GM18508 (cell line): ENCODE data around the gene EIF3CL.
"Not testable (repeated sequence)": the region's sequence is repeated elsewhere in the genome, so short reads cannot be mapped to it uniquely, and the experiment has no call there.

Experiments
- ATAC-seq: cut with Tn5 transposase; IDR thresholded peaks from one replicate; pipeline ENCODE4 v1.9.1; 2021; ENCODE audit warnings: moderate number of reproducible peaks; ENCODE audit not compliant: insufficient read depth, unreplicated experiment

Gene EIF3CL

DNA sequence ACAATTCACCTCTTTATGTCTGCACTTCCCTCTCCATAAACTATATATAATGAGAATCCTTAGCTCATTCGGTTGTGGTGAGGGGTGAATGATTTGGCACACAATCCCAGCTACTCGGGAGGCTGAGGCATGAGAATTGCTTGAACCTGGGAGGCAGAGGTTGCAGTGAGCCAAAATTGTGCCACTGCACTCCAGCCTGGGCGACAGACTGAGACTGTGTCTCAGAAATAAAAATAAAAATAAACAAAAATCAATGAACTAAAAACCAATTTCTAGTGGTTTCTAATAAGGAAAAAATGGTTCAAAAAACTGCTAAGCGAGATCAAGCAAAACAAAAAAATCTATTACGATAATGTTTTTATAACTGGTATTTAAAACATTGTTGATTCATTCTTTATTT is 40.2 kb downstream of the EIF3CL start, which contains the start of gene NPIPB6:
NPIPB6 (minus strand) TSS at position 101 of the 400 bp plus-strand sequence. CDS start 686 bp downstream, outside the sequence.
- not testable (repeated sequence) for ATAC-seq

DNA sequence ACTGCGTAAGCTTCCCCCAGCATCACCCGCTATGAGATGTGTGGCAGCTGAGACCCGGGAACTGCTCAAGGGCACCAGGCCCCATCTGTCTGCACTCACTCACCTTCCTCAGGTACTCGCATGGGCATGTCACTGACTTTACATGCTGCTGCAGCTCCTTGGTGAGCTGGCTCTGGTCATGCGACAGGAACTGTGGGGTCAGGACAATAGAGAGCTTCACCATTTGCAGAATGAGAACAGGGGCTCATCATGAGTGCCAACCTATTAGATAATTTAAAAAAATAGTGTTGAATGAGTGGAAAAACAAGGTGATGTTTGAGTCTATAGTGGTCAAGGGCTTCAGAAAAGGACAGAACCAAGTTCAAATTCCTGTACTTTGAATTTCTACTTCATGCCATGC is 41.0 kb downstream of the EIF3CL start:
- ATAC-seq: not testable (repeated sequence)

DNA sequence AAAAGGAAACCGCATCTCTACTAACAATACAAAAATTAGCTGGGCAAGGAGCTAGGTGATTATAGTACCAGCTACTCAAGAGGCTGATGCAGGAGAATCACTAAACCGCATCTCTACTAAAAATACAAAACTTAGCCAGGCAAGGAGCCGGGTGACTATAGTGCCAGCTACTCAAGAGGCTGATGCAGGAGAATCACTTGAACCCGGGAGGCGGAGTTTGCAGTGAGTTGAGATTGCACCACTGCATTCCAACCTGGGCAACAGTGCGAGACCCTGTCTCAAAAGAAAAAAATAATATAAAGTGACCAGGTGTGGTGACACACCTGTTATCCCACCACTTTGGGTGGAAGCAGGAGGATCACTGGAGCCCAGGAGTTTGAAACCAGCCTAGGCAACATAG is 65.4 kb downstream of the EIF3CL start:
- not testable (repeated sequence) for ATAC-seq

DNA sequence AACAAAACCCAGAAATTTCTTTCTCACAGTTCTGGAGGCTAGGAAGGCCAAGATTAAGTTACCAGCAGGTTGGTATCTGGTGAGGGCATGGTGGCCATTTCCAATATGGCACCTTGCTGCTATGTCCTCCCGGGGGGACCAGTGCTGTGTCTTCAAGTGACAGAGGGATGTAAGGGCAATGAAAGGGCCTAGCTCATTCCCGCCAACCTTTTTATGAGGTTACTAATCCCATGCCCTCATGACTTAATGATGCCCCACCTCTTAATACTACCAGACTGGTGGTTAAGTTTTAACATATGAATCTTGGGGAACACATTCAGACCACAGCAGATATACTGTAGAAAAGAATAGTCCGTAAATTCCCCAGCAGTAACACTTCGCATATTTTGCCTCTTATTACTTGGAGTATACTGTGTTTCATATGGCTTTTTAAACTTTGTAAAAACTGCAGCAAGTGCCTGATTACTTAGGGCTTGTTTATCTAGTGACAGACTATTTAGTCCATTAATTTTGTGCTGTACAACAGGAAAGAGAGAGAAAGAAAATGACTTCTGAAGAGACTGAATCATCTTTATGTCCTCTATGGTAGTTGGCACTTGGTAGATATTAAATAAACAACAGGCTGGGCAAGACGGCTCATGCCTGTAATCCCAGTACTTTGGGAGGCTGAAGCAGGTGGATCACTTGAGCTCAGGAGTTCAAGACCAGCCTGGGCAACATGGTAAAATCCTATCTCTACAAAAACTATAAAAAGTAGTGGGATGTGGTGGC is 66.5 kb downstream of the EIF3CL start:
- ATAC-seq: not testable (repeated sequence)

DNA sequence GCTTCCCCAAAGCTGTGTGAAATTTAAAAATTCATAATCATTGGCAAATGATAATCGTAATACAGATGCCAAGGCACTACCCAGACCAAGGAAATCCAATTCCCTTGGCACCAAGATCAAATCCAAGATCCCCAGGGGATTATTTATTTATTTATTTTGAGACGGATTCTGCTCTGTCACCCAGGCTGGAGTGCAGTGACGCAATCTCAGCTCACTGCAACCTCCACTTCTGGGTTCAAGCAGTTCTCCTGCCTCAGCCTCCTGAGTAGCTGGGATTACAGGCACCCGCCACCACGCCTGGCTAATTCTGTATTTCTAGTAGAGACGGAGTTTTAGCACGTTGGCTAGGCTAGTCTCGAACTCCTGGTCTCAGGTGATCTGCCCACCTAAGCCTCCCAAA is 68.0 kb downstream of the EIF3CL start:
- ATAC-seq: not testable (repeated sequence)

DNA sequence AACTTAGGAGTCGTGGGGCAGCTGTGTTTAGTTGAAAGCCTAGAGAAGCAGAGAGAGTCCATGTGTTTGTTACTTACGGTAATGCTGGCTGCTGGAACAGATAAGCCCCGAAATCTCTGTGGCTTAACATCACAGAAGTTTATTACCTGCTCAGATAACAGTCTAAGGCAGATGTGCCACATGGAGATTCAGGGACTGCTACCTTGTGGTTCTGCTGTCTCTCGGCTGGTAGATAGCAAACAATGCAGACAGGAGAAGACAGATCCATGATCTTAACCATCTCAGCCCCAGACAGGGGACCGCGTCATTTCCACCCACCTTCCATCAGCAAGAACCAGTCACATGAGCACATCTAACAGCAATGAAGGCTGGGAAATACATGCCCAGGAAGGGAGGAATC is 71.0 kb downstream of the EIF3CL start:
- not testable (repeated sequence) for ATAC-seq

DNA sequence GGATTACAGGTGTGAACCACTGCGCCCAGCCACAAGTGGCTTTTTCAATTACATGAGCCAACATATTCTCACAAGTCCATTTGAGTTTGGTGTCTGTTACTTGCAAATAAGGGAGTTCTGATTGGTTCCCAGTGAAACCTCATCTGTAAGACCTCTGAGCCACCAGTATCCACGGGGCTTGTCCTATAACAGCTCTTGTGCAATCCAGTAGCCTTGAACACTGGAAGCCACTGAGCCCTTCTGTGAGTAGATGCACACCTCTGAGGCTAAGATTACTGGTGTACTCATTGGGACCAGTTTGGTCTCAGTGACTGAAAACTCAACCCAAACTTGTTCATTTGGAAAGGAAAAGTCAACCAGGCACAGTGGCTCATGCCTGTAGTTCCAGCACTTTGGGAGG is 72.7 kb downstream of the EIF3CL start:
- not testable (repeated sequence) for ATAC-seq

DNA sequence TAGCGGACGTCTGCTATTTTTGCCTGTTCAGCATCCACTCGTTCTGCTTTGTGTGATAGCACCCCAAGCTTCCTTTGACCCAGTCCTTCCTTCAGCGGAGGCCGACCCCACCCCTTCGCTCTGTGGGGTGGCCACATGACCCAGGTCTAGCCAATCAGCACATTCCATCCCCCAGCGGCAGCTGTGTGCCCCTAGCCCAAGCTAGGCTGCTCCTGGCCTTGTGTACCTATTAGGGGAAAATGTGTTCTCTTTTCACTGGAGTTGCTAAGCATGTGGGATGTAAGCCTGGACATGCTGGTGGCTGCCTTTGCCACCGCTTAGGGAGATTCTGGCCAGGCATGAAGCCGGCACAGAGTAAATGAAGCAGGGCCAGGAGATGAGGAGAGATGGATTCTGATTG is 73.4 kb downstream of the EIF3CL start:
- ATAC-seq: not testable (repeated sequence)
